ENCODE results near the gene GPR179.

The GPR179 gene

DNA sequence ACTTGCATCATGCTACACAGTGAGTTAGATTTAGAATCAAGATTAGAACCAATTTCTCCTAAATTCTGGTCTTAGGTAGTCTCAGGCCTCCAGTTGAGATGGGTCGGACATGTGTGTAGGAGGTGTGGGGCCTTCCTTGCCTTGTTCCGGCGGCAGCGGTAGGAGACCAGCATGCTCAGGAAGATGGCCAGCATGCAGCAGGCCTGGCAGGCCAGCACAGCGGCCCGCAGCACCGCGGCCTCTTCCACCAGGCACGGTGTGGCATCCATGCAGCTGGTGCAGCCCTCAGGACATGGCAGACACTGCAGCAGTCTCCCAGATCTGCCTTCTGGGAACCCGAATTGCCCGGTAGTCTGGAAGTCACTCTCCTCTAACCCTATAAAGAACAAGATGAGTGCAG lies 6.9 kb downstream of the GPR179 start:
- Histone ChIP-seq H3K9ac (ENCODE audit: low read length) (no peak overlapping the region), H3K9me3 (ENCODE audit: insufficient read depth, low read length) (no peaks in the 10 kb centered on the region), H3K4me2 (ENCODE audit: low read depth, low read length, poor library complexity, severe bottlenecking) (no peak overlapping the region), H3K27me3 (ENCODE audit: low read length) (no peaks in the 10 kb centered on the region), H3K9me2 (replicated peaks; ENCODE audit: insufficient read depth, low read length) (no peaks in the 10 kb centered on the region), H3F3A (ENCODE audit: insufficient read depth) (no peaks in the 10 kb centered on the region), H3K36me3 (ENCODE audit: low read length) (no peaks in the 10 kb centered on the region), H4K20me1 (ENCODE audit: low read depth, low read length) (no peaks in the 10 kb centered on the region), H3K4me3 (ENCODE audit: insufficient read depth, low read length, poor library complexity, severe bottlenecking) (no peak overlapping the region), H2AFZ (ENCODE audit: low read depth, low read length, severe bottlenecking) (no peak overlapping the region), H3K27ac (ENCODE audit: low read depth, low read length) (no peak overlapping the region), H3K79me2 (ENCODE audit: insufficient read depth, low read length) (no peaks in the 10 kb centered on the region)
- TF ChIP-seq, protein P1, sequence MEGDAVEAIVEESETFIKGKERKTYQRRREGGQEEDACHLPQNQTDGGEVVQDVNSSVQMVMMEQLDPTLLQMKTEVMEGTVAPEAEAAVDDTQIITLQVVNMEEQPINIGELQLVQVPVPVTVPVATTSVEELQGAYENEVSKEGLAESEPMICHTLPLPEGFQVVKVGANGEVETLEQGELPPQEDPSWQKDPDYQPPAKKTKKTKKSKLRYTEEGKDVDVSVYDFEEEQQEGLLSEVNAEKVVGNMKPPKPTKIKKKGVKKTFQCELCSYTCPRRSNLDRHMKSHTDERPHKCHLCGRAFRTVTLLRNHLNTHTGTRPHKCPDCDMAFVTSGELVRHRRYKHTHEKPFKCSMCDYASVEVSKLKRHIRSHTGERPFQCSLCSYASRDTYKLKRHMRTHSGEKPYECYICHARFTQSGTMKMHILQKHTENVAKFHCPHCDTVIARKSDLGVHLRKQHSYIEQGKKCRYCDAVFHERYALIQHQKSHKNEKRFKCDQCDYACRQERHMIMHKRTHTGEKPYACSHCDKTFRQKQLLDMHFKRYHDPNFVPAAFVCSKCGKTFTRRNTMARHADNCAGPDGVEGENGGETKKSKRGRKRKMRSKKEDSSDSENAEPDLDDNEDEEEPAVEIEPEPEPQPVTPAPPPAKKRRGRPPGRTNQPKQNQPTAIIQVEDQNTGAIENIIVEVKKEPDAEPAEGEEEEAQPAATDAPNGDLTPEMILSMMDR (IDR thresholded peaks at IDR 0.05; ENCODE audit: insufficient read depth, low read length, poor library complexity, severe bottlenecking), result no peak
- no peak for TF ChIP-seq EZH2phosphoT487 (conservative IDR thresholded peaks at IDR 0.05; ENCODE audit: low read length)

DNA sequence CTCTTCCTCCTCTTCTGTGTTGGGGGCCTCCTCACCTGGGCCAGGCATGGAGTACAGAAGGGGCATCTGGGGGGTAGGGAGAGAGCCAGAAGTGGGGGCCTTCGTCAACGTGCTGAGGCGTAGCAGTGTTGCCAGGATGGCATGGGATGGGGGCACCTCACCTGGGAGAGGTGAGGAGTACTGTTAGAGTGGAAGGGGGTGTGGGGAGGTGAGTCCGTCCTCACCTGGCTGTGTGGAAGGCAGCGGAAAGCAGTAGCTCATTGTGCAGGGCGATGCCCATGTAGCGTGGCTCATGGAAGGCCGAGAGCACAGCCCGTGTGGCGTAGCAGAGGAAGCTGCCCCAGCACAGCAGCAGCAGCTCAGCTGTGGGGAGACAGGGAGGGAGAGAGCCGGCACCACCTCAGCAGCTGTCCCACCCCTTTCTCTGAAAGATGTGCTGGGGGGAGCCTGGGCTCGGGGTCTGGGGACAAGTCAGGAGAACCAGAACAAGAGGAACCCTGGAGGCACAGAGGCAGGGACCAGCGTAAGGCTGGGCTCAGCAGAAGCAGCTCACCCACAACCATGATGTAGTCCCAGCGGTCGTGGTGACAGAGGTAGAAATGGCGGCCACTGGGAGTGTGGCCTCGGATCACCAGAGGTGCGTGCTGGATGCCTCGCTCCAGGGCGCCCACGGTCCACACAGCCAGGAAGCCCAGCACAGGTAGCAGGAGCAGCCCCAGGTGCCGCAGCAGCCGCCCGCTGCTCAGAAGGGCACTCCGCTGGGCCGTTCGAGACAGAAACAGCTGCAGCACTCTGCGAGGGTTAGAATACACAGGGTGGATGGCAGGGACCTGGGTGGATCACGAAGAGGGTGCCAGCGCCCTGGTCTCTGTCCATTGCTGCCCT lies 9.0 kb downstream of the GPR179 start:
- Histone ChIP-seq H3F3A (ENCODE audit: insufficient read depth) (no peaks in the 10 kb centered on the region), H3K36me3 (ENCODE audit: low read length) (no peaks in the 10 kb centered on the region), H3K9ac (ENCODE audit: low read length) (no peak overlapping the region), H3K27ac (ENCODE audit: low read depth, low read length) (no peak overlapping the region), H4K20me1 (ENCODE audit: low read depth, low read length) (no peaks in the 10 kb centered on the region), H3K4me2 (ENCODE audit: low read depth, low read length, poor library complexity, severe bottlenecking) (no peak overlapping the region), H3K9me3 (ENCODE audit: insufficient read depth, low read length) (no peaks in the 10 kb centered on the region), H3K27me3 (ENCODE audit: low read length) (no peaks in the 10 kb centered on the region), H3K9me2 (replicated peaks; ENCODE audit: insufficient read depth, low read length) (no peaks in the 10 kb centered on the region), H2AFZ (ENCODE audit: low read depth, low read length, severe bottlenecking) (no peak overlapping the region), H3K79me2 (ENCODE audit: insufficient read depth, low read length) (no peaks in the 10 kb centered on the region), H3K4me3 (ENCODE audit: insufficient read depth, low read length, poor library complexity, severe bottlenecking) (no peak overlapping the region)
- TF ChIP-seq, protein P1 (IDR thresholded peaks at IDR 0.05; ENCODE audit: insufficient read depth, low read length, poor library complexity, severe bottlenecking), result no peak
- no peak for TF ChIP-seq EZH2phosphoT487 (conservative IDR thresholded peaks at IDR 0.05; ENCODE audit: low read length)

DNA sequence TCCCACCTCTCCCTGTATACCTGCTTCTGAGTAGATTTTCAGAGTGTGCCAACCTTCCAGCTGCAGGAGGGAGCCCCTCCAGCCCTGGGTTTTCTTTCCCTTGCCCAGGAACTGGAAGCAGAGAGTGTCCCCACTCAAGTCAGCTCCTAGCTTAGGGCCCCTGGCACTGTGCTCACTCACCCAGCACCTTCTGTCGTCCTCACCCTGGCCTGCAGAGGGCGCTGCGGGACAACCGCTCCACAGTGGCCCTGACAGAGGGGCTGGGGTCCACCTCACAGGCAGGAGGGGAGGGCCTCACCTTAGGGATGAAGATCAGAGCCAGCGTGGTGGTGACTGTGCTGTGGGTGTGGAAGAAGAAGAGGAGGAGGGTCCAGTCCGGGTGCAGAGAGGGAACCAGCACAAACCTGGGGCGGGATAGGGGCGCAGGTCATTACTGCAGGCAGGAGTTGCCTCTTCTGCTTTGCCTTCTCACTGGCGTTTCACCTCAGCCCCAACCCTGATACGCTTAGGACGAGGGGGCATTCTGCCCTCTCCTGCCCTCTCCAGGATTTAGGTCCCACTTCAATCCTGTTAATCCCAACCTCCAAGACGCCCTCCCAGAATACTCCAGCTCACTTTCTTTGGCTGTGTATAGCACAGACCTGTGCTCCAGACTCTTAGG lies 10.0 kb downstream of the GPR179 start:
- Histone ChIP-seq H3K27me3 (ENCODE audit: low read length) (no peaks in the 10 kb centered on the region), H3K9me2 (replicated peaks; ENCODE audit: insufficient read depth, low read length) (no peaks in the 10 kb centered on the region), H2AFZ (ENCODE audit: low read depth, low read length, severe bottlenecking) (no peak overlapping the region), H3K9ac (ENCODE audit: low read length) (no peak overlapping the region), H3K4me3 (ENCODE audit: insufficient read depth, low read length, poor library complexity, severe bottlenecking) (no peak overlapping the region), H3F3A (ENCODE audit: insufficient read depth) (no peaks in the 10 kb centered on the region), H3K9me3 (ENCODE audit: insufficient read depth, low read length) (no peaks in the 10 kb centered on the region), H3K4me2 (ENCODE audit: low read depth, low read length, poor library complexity, severe bottlenecking) (no peak overlapping the region), H3K36me3 (ENCODE audit: low read length) (no peaks in the 10 kb centered on the region), H3K79me2 (ENCODE audit: insufficient read depth, low read length) (no peaks in the 10 kb centered on the region), H3K27ac (ENCODE audit: low read depth, low read length) (no peak overlapping the region), H4K20me1 (ENCODE audit: low read depth, low read length) (no peaks in the 10 kb centered on the region)
- TF ChIP-seq EZH2phosphoT487 (conservative IDR thresholded peaks at IDR 0.05; ENCODE audit: low read length), result no peak
- TF ChIP-seq, protein P1 (IDR thresholded peaks at IDR 0.05; ENCODE audit: insufficient read depth, low read length, poor library complexity, severe bottlenecking), result peak; percentile 87

Measured in SU-DHL-6 (cell line).